Measurements from ENCODE around the gene DCPS.

DCPS gene

DNA sequence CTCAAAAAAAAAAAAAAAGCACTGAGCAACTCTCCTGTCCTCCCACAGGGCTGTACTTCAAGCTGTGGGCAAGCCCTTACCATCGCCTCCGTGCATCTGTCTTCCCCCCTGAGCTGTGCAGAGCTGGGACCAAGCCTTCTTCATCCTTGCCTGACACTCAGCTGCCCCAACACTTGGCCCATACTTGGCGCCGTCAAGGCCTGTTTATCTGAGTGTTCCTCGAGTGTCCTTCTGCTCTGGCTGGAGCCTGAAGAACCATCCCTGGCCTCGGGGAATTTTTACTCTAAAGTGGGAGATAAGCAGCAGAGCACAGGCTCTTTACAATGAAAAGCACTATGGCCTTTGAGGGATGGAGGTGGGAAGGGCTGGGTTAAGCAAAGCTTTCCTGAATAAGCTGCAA is 22.6 kb upstream of the DCPS start:
- H3K4me1 ChIP-seq = peaks cover 0 to 26% (median 7%) of the 10 kb centered on the region in 4 donors
- H3K4me3 ChIP-seq = no peak overlapping the region
- peak overlapping the region in 1 of 2 donors; percentile 86 for H3K27ac ChIP-seq
- intact Hi-C loops (cut with DNase I; ENCODE audit: low total_unique reads) = no loop called here
- H3K27me3 ChIP-seq = no peaks in the 10 kb centered on the region
- TF ChIP-seq, protein P1, sequence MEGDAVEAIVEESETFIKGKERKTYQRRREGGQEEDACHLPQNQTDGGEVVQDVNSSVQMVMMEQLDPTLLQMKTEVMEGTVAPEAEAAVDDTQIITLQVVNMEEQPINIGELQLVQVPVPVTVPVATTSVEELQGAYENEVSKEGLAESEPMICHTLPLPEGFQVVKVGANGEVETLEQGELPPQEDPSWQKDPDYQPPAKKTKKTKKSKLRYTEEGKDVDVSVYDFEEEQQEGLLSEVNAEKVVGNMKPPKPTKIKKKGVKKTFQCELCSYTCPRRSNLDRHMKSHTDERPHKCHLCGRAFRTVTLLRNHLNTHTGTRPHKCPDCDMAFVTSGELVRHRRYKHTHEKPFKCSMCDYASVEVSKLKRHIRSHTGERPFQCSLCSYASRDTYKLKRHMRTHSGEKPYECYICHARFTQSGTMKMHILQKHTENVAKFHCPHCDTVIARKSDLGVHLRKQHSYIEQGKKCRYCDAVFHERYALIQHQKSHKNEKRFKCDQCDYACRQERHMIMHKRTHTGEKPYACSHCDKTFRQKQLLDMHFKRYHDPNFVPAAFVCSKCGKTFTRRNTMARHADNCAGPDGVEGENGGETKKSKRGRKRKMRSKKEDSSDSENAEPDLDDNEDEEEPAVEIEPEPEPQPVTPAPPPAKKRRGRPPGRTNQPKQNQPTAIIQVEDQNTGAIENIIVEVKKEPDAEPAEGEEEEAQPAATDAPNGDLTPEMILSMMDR (IDR thresholded peaks at IDR 0.05) = no peak
- no peak for DNase-seq
- H3K36me3 ChIP-seq = peaks cover 13 to 17% (median 14%) of the 10 kb centered on the region in 3 donors
- H3K9me3 ChIP-seq = no peaks in the 10 kb centered on the region

DNA sequence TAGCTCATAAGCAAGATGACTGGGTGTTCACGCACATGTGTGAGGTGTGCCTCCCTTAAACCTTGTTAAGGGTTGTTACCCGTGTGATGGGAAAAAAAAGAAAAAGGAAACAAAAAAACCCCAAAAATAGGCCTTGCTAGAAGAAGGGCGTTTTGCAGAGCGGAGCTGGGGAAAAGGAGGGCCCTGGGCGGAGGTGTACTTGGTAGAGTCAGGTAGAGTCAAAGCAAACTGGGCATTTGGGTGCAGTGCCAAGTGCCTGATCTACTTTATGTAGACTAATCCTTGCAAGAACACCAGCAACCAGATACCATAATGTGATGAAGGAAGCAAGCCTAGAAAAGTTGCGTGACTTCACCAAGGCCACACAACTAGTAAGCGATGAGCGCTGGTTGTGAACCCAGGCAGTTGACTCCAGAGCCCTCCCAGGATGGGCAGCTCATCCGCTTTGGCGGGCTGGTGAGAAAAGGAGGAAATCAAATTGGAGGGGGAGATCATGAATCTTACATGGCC is 22.1 kb upstream of the DCPS start:
- peak in 1 of 2 donors; percentile 62 for DNase-seq
- Histone ChIP-seq H3K27me3 (no peaks in the 10 kb centered on the region), H3K4me3 (peak overlapping the region in 1 of 2 donors; percentile 60), H3K9me3 (no peaks in the 10 kb centered on the region), H3K36me3 (peaks cover 9 to 14% (median 11%) of the 10 kb centered on the region in 3 donors), H3K4me1 (peaks cover 0 to 26% (median 7%) of the 10 kb centered on the region in 4 donors), H3K27ac (peak overlapping the region; percentile 86)
- intact Hi-C loops (cut with DNase I; ENCODE audit: low total_unique reads) = no loop called here
- TF ChIP-seq, protein P1 (IDR thresholded peaks at IDR 0.05) = no peak

DNA sequence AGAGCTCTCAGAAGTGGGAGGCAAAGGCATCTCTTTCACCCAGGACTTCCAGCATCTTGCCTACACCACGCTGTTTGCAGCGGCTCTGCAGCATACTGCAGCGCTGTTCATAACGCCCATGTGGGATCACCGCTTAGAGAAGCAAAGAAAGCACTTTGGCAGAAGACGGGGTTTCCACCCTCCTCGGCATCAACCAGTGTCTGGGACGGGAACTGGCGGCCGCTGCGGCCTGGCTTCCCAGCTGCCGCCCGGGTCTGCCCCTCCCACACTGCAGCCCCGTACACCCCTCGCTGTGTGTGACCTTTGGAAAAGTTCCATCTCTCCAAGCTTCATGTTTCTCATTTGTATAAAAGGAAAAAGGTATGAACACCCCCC is 21.5 kb upstream of the DCPS start:
- DNase-seq = peak; percentile 43 to 74
- Histone ChIP-seq H3K9me3 (no peaks in the 10 kb centered on the region), H3K4me1 (peaks cover 0 to 26% (median 7%) of the 10 kb centered on the region in 4 donors), H3K36me3 (peaks cover 4 to 14% (median 5%) of the 10 kb centered on the region in 3 donors), H3K27ac (peak overlapping the region; percentile 86), H3K27me3 (no peaks in the 10 kb centered on the region), H3K4me3 (peak overlapping the region; percentile 60 to 76)
- TF ChIP-seq, protein P1 (IDR thresholded peaks at IDR 0.05) = no peak
- intact Hi-C loops (cut with DNase I; ENCODE audit: low total_unique reads) = no loop called here

DNA sequence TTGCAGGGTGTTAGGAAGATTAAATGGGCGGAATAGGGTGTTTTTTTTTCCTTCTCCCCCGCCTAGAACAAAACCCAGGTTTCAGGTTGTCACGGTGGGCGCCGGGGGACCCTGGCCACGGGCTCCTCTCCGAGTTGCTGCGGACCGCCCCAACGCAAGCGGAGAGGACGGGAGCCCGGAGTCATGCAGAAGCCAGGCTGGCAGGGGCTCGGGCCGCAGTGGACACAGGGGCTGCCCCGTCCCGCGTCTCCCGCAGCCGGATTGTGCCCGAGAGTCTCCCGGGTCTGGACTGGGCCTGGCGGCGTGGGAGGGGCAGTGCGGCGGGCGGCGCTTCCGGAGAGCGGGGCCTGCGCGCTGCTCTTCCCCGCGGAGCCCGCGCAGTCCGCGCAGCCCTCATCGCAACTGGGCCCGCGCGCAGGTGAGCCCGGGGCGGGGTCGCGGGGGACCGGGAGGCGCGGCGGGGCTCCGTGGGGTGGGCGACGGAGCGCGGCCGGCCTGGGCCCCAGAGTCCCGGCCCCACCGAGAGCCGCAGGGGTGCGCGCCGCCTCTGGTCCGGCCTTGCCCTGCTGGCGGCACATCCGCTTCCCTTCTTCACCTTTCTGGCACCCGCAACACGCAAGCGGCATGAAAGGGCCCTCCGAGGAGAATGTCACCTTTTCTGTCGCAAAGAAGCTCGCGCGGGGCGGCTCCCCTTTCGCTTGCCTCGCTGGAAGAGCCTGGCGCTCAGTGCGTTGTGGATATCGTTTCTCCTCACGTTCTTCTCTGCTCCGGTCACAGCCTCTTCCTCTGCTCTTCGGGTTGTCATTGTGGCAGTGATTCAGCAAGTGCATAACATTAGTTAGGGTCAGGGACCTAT is 20.9 kb upstream of the DCPS start, which contains the start of gene TIRAP:
Gene TIRAP, plus strand, starts transcription at position 358 of the 856 bp plus-strand sequence. CDS start 7,802 bp downstream, outside the sequence.
- TF ChIP-seq, protein P1 (IDR thresholded peaks at IDR 0.05) = peak; percentile 13 to 34
- peak; percentile 63 to 85 for DNase-seq
- Histone ChIP-seq H3K4me3 (peak within 1 kb of the TSS; percentile 60 to 76), H3K36me3 (peaks cover 0 to 10% (median 3%) of the 10 kb centered on the region in 3 donors), H3K9me3 (no peaks in the 10 kb centered on the region), H3K27ac (peak within 1 kb of the TSS; percentile 86), H3K4me1 (peaks cover 0 to 26% (median 7%) of the 10 kb centered on the region in 4 donors), H3K27me3 (no peaks in the 10 kb centered on the region)
- intact Hi-C loops (cut with DNase I; ENCODE audit: low total_unique reads) = no loop called here

DNA sequence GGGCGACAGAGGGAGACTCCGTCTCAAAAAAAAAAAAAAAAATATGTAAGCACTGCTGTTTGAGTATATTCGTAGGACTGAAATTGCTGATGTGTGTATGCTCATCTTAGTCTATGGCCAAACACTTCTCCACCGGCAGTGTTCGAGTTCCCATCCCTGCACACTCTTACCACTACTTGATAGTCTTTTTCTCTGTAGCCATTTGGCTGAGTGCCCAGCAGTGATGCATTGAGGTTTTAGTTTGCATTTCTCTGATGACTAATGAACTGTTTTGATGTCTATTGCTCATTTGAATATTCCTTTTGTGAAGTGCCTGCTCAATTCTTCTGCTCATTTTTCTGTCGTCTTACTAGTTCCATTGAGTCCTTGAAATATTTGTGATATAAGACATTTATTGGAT is 19.0 kb upstream of the DCPS start:
- peak in 1 of 2 donors; percentile 62 for DNase-seq
- Histone ChIP-seq H3K27ac (no peak overlapping the region), H3K36me3 (peaks cover 9 to 23% (median 9%) of the 10 kb centered on the region in 3 donors), H3K9me3 (no peaks in the 10 kb centered on the region), H3K4me3 (no peak overlapping the region), H3K27me3 (no peaks in the 10 kb centered on the region), H3K4me1 (peaks cover 0 to 26% (median 7%) of the 10 kb centered on the region in 4 donors)
- TF ChIP-seq, protein P1 (IDR thresholded peaks at IDR 0.05) = no peak
- intact Hi-C loops (cut with DNase I; ENCODE audit: low total_unique reads) = no loop called here
